Activated CD8-positive, alpha-beta memory T cell treated with anti-CD3 and anti-CD28 coated beads, Interleukin-2, amount 50 U/mL, for 48 hours (primary cell): ENCODE measurements around the gene LYRM4.
"Not testable (repeated sequence)": the region's sequence is repeated elsewhere in the genome, so short reads cannot be mapped to it uniquely, and the experiment has no call there.

Experiments
- DNase-seq: peaks from one replicate; pipeline ENCODE4 v3.0.0-alpha.2; 2020

LYRM4 gene

DNA sequence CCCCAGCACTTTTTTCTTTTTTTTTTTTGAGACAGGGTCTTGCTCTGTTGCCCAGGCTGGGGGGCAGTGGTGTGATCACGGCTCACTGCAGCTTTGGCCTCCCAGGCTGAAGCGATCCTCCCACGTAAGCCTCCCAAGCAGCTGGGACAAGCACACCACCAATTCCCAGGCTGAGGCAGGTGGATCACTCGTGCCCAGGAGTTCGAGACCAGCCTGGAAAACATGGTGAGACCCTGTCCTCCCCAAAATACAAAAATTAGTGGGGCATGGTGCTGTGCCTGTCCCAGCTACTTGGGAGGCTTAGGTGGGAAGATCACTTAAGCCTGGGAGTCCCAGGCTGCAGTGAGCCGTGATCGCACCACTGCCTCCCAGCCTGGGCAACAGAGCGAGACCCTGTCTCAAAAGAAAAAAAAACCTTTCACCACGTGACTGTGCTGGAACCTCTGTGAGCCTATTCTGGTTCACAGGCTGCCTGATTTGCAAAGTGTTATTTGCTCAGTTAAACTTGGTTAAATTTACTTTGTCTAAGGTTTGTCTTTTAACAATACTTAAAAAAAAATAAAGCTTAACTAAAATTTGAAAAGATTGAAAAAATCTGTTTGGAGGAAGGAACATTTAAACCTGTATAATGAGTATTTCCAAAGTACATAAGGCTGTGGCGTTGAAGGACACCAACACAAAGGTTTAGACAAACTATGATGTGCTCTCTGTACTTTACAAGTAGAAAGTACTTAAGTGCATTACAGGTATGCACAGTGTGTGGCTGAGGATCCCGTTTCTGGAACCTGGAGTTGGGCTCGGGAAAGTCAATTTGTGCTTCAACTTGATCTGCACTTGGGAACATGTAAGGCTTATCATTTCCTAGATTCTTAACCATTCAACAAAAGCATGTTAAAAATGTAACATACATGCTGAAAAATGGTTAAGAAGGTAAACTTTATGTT, 120.7 kb downstream of the LYRM4 start:
- DNase-seq: peak; percentile 38

DNA sequence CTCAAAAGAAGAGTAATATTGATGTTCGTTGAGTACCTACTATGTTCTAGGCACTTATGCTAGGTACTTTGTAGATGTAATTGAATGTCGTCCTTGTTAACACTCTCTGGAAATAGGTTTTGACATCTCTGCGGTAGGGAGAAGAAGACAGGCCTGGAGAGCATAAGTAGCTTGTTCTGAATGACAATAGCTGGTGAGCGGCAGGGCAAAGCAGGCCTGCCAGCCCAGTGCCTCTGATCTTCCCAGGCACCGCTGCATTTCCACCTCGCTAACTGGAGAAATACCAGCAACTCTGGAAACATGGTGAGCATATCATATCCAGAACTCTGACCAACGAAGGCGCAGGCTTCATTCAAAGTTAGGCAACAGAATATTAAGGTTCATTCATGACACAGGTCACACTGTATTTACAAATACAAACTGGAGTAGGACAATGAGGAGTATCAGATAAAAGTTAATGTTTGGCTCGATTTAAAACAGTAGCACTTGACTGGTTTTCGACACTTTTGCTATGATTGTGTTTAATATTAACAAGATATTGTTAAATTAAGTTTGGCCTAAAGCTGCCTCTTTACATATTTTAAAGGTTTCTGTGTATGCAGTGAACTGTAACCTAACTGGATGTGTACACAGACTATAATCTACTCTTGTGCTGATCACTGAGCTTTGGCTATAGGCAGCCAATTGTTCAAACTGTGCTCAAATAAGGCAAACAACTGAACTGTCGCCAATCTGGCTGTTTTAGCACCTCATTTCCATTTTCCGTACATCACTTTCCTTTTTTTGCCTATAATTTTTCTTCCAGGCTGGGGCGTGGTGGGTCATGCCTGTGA, 121.5 kb downstream of the LYRM4 start:
- peak; percentile 1 for DNase-seq

DNA sequence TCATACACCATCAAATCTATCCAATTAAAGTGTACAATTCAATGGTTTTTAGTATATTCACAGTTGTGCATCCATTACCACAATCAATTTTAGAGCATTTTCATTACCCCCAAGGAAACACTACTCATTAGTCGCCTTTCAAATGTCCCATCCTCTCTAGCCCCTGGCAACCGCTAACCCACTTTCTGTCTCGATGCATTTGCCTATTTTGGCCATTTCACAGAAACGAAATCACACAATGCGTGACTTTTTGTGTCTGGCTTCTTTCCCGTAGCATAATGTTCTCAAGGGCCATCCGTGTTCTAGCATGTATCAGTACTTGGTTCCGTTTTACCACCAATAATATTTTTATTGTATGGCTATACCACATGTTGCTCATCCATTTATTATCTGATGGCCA, 123.9 kb downstream of the LYRM4 start:
- no peak for DNase-seq

DNA sequence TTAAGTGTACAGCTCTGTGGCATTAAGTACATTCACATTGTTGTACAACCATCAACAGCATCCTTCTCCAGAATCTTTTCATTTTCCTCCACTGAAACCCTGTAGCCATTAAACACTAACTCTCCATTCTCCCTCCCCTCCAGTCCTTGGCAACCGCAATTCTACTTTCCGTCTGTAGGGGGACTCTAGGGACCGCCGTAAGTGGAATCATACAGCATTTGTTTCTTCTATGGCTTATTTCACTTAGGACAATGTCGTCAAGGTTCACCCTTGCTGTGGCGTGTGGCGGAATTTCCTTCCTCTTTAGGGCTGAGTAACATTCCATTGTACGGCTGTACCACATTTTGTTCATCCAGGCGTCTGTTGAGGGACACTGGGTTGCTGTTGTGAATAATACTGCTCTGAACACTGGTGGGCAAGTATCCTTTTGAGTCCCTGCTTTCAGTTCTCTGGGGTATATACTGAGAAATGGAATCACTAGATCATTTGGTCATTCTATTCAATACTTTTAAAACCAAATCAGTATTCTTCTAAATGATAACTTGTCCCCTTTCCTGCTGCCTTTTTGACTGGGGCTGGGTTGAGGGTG, 124.9 kb downstream of the LYRM4 start:
- peak; percentile 67 for DNase-seq

DNA sequence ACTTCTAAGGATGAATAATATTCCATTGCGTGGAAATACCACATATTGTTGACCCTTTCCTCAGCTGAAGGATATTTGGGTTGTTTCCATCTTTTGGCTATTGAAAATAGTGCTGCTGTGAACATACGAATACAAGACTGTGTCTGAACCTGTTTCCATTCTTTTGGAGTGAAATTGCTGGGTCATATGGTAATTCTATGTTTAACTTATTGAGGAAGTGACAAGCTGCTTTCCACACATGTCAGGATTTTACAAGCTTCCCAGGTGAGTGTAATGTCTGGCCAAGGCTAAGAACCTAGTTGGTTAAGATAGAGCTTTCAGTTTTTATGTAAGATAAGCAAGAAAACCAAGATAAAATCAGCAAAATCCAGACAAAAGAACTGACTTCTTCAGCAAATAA, 126.8 kb downstream of the LYRM4 start:
- DNase-seq: no peak

DNA sequence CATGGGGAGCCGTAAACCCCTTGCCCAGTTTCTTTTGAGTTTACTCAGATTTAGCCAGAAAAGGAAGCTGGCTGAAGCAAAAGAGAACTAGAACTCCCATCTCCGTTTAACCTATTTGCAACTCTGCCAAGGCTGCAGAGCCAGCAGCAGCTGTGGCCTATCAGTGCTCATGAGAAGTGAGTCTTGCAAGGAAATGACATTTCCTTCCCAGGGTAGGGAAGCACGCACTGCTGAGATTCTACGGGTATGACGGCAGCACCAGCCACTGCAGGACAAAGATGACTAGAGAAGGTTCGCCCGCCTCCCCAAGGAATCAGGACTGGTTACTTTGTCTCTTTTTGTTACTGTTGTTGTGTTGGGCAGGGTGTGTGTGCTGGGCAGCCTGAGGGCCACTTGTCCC, 128.0 kb downstream of the LYRM4 start:
- DNase-seq: no peak

DNA sequence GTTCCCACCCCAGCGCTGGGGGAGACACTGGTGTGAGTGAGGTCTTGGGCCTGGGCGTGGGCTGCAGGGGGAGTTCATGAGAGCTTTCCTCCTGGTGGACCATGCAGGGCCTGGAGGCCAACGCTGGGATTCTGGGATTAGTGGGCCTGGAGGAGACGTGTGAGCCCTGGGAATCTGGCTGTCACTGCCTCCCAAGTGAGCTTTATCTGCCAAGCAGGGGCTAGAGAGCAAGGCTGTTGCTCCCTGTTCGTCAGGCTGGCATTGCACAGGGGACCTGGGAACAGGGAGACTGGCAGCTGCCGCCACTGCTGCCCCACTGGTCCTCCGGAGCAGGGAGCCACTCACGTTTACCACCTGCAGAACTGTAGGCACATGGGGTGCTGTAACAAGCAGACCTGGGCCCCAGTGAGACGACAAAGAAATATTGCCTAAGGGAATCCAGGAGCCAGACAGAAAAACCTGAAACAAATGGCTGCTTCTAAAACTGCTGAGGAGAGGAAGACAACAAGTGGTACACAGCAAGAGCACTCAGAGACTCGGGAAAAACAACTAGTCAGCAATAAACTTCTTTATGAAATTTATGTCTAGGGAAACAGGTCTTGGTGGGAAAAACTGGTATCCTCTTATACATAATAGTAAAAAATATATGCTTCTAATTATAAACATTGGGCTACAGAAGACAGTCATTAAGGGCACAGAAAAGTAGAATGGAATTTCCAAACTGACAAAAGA, 130.4 kb downstream of the LYRM4 start:
- DNase-seq: no peak

DNA sequence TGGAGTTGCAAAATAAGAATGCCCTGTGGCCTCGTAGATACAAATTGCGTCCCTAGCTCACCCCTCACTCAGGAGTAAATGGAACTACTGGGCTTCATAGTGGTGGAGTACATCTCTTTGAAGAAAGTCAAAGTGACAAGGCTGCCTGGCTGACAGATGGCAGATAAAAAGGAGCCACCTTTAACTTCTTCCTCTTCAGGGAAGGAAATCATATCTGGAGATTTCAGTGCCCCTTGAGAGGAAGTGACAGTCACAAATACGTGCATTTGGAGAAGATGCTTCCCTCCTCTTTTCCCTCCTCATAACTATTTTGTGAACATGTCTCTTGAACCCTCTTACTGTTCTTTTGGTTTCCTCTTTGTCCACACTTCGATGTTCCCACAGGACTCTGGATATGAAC, 132.4 kb downstream of the LYRM4 start:
- no peak for DNase-seq

DNA sequence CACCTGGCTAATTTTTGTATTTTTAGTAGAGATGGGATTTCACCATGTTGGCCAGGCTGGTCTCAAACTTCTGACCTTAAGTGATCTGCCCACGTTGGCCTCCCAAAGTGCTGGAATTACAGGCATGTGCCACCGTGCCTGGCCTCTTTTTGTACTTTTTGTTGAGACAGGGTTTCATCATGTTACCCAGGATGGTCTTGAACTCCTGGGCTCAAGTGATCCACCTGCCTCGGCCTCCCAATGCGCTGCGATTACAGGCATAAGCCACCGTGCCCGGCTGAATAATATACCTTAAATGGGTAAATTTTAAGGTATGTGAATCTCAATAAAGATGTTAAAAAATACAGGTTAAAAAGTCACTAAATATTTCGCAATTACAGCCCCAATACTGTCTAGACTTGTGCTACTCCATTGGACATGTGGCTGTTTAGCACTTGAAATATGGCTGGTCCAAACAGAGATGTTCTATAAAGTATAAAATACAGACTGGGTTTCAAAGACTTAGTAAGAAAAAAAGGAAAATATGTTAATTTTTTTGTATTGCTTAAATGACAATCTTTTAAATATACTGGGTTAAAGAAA, 133.6 kb downstream of the LYRM4 start:
- DNase-seq: no peak

DNA sequence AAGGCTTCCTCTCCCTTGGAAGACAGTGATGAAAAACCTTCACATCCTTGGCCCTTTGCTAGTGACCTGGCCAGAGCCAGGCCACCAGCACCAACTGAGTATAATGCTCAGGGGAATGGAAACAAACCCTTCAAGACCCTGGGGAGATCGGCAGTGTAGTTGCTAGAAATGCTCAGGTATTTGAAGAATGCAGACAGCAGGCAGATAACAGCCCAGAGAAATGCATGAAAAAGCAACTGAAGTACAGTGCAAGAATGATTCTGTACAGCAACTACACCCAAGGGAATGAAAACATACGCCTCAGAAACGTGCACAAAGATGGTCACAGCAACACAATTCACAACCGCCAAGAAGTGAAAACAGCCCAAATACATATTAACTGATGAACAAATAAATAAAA, 134.5 kb downstream of the LYRM4 start:
- DNase-seq: no peak

DNA sequence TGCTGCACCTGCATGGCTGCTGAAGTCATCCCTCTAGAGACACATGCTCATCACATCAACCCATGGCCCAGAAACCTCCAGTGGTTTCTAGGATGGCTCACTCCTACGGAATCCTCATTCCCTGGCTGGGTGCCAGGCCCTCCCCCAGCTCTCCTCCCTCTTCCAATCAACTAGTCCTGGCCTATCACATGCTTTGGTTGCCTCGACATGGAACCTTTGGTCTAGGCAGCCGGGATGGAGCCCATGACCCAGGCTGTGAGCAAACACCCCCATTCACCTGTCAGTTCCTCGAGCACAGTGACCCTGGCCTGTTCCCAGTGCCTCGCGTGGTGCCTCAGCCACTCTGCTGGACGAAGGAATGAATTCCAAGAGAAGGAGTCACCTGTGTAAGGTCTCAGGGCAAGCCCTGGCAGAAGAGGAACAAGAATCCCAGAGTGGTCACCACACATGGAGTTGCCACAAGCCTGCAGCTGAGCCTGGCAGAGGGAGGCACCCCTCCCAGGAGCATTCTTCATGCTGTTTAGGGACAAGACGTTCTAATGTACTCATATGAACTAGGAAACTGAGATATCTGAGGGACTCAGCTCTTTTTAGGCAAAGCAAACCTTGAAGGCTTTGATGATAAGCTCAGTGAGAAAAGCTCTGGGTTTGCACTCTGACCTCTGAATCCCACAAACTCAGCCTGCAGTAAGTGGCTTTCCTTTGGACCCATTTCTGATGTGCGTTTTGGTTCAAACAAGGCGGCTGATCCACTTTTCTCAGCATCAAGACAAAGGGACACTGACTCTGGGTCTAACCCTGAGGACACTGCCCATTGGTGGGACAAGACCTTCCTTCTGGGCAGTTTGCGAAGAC, 135.4 kb downstream of the LYRM4 start:
- DNase-seq: no peak

DNA sequence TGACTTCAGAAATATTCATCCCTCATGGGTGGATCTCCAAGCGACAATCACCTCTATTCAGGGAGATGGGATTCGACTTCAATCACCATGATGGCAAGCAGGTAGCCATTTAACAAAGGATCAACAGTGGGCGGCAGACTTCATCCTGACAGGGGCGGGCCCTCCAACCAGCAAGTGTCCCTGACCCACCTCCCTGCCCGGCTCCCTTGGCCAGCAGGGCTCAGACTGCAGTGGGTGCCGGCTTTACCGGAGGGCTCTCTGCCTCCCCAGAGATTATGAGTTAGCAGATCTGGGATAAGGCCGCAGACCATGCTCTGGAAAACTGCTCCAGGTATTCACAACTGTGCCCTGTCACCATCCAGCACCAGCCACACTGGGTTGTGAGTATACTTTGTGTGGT, 136.2 kb downstream of the LYRM4 start:
- DNase-seq: no peak

DNA sequence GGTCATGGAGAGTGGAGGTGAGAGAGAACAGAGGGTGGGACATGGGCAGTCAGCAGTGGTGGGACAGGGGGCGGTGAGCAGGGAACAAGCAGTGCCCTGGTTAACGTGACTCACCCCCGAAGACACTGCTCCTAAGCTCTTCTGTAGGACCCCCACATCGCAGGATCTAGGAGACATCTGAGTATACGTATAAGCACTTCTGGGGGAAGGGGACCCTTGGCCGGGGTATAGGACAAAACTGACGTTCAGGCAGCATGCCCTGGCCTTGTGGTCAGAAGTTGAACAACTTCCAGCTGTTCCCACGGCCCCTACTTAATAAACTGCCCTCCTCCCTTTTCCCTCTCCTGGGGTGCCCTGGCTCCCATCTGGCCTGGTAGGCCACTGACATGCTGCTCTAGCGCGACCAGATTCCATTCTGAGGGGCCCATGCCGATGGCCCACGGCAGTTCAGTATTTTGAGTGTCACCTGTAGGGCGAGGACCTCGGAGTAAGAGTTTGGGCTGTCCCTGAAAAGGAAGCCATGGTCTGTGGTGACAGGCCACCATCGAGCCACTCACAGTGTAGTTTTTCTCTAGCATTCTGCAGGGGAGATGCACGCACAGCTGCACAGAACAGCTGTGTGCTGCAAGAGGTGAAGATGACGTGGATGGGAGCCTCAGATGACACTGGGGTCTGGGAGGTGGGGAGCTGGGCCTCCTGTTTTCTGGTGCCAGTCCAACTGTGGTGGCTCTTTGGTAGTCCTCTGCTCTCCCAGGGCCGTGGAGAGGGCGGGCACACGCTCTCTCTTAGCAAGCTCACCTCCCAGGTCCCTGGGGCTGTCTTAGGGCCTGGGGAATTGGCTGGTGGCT, 137.2 kb downstream of the LYRM4 start:
- DNase-seq: no peak

DNA sequence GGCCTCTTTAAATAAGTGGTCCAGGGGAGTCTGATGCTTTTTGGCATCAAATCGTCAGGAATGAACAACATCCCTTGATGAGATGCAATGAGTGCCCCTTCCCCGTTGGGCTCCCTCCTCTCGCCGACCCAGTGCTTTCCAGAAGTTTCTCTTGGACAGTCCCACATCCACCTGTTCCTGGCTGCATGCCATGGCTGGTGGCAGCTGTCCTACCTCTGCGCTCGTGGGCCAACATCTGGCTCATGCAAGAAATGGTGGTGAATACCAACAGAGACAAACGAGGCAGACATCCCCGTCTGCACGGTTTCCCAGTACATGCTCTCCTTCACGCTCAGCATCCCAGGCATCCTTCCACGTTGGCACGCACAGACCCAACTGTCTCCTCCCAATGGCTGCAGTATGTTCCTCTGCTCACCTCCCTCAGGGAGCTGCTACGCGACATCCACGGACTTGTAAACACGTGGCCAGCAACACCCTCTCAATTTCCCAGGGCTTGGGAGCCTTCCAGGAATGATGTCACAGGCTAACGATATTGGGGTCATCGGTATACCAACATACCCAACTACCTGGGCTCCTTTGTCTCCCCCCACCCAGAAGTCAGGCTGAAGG, 138.1 kb downstream of the LYRM4 start:
- DNase-seq: no peak

DNA sequence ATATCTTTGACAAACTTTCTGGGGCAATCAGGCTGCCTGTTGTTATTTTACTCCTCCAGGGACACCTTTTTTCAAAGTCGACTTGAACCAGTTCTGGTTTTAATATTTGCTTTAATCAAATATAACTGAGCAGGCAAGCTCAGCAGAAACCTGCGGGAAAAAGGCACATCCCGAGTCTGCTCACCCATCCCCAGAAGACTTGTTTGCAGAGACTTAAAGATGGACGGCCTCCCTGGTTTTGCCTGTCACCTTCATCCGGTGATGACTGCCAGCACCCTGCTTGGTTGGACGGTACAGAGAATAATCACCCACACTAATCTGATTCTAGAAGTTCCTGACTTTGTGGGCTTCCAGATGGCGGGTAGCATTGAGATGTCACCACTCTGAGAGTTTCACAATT, 138.8 kb downstream of the LYRM4 start:
- DNase-seq: no peak

DNA sequence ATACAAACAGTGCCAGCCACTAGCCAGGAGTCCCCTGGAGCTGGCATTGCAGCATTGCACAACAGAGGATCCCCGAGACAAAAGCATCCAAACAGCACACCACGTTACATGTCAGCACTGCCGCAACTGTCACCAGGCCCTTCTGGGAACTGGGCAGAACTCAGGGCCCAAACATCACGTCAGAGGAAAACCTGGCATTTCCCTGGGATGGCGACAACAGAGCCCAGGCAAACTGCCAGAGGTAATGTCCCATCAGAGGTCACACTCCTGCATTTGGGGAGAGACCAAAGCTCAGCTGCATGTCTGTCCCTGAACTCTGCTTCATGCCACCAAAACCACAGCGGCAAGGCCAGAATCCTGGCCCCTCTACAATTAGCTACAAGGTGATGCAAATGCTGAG, 139.3 kb downstream of the LYRM4 start:
- DNase-seq: no peak

DNA sequence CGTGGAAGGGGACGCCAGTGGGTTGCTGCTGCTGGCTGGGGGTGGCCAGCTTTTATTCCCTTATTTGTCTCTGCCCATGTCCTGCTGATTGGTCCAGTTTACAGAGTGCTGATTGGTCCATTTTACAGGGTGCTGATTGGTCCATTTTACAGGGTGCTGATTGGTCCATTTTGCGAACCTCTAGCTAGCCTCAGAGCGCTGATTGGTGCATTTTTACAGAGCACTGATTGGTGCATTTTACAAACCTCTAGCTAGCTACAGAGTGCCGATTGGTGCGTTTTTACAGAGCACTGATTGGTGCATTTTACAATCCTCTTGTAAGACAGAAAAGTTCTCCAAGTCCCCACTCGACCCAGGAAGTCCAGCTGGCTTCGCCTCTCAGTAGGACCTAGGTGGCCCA, 140.2 kb downstream of the LYRM4 start:
- DNase-seq: not testable (repeated sequence)

DNA sequence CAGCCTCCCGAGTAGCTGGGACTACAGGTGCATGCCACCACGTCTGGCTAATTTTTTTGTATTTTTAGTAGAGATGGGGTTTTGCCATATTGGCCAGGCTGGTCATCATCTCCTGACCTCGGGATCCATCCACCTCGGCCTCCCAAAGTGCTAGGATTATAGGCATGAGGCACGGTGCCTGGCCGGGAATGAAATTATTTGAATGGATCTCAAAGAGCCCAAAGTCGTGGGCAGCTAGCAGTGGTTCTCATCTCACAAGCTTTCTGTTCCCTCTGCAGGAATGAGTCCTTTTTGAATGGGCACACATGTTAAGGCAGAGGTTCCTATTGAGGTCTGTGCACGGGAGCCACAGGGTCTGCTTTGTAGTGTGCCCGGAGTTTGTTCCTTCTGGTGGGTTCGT, 140.7 kb downstream of the LYRM4 start:
- DNase-seq: no peak

DNA sequence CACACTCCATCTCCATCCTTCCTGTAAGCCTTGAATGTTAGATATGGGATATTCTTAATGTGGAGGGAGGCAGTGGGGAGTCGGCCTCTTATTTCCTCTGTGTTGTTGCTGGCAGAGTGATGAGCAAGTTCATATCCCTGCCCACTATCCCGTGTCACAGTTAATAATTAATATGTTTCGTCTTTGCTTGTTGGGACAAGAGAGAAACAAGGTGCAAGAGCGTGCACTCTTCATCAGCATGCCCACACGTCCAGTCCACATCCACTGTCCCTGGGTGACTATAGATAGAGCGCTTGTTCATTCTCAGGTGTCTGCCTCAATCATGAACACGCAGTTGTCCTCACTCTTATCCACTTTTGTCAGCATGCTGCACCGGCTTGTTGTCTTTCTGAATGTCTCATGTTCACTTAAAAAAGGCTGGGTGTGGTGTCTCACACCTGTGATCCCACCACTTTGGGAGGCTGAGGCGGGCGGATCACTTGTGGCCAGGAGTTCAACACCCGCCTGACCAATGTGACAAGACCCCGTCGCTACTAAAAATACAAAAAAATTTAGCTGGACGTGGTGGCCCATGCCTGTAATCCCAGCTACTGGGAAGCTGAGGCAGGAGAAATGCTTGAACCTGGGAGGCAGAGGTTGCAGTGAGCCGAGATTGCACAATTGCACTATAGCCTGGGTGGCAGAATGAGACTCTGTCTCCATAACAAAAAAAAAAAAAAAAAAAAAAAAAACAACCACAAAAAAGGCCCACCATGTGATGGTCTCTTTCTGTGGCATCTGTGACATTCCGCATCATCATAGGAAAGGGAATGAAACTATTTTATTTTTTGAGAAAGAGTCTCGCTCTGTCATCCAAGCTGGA, 141.4 kb downstream of the LYRM4 start:
- DNase-seq: no peak
